WTC11 (cell line): ENCODE measurements around the gene GAA. TPM values are rescaled to one million over a fixed set of nuclear protein-coding genes. Genes with fewer than 3 reads are reported as not detected.

Source experiments
- ATAC-seq: fragments of 200-7000 bp; cut with Tn5 transposase; 2 replicates; pipeline ENCODE4 v1.10.0; 2021; ENCODE audit warnings: mild to moderate bottlenecking, moderate library complexity
- Bru-seq: library from RNA; stranded (reverse); fragments of 400-500 nt; gene quantifications from one replicate; lab custom pipeline; 2021; lab: Mats Ljungman, UMichigan
- CTCF ChIA-PET: fragments of 300-600 bp; sonication (Branson Sonifier 250); formaldehyde crosslinking; loops from one replicate; lab custom pipeline; 2021; ENCODE audit warnings: antibody characterized with exemption; lab: Charles Lee
- POLR2A ChIA-PET: fragments of 350-600 bp; sonication (Branson Sonifier 250); formaldehyde crosslinking; loops from one replicate; lab custom pipeline; 2021; ENCODE audit warnings: antibody characterized with exemption; lab: Charles Lee
- DNase-seq: peaks from one replicate; pipeline ENCODE4 v3.0.0; 2021; ENCODE audit warnings: low spot score
- H3K27ac Mint-ChIP-seq: 2 replicates; pipeline ENCODE4 v1.8.0; 2021; ENCODE audit warnings: mixed read lengths
- H3K27me3 Mint-ChIP-seq: 2 replicates; pipeline ENCODE4 v1.8.0; 2021; ENCODE audit warnings: low read depth, mild to moderate bottlenecking, moderate library complexity, mixed read lengths
- H3K36me3 Mint-ChIP-seq: 2 replicates; pipeline ENCODE4 v1.8.0; 2021; ENCODE audit warnings: mixed read lengths
- H3K4me1 Mint-ChIP-seq: 2 replicates; pipeline ENCODE4 v1.8.0; 2022; ENCODE audit warnings: mixed read lengths
- H3K4me3 Mint-ChIP-seq: 2 replicates; pipeline ENCODE4 v1.8.0; 2021; ENCODE audit warnings: mild to moderate bottlenecking, moderate library complexity, mixed read lengths
- H3K9me3 Mint-ChIP-seq: 2 replicates; pipeline ENCODE4 v1.8.0; 2021; ENCODE audit warnings: mixed read lengths
- AR ChIP-seq: fragments of 250-450 bp; sonication (Bioruptor Pico); IDR thresholded peaks from 2 replicates; pipeline ENCODE4 v1.9.0; 2021; ENCODE audit warnings: mild to moderate bottlenecking
- ARID4B ChIP-seq: sonication (generic); formaldehyde crosslinking; IDR thresholded peaks from 2 replicates; pipeline ENCODE4 v1.8.0; 2023; ENCODE audit warnings: missing genetic modification reagents, mild to moderate bottlenecking, borderline replicate concordance
- CBFB ChIP-seq: sonication (generic); formaldehyde crosslinking; IDR thresholded peaks from 2 replicates; pipeline ENCODE4 v1.8.1; 2022; ENCODE audit warnings: mild to moderate bottlenecking, low read depth, missing genetic modification reagents
- CREB1 ChIP-seq: sonication (generic); formaldehyde crosslinking; IDR thresholded peaks from 2 replicates; pipeline ENCODE4 v1.8.0; 2023; ENCODE audit warnings: mild to moderate bottlenecking, missing genetic modification reagents
- CREM ChIP-seq: sonication (generic); formaldehyde crosslinking; IDR thresholded peaks from 2 replicates; pipeline ENCODE4 v1.8.1; 2022; ENCODE audit warnings: mild to moderate bottlenecking, missing genetic modification reagents, moderate library complexity
- ESRRA ChIP-seq: sonication (generic); formaldehyde crosslinking; IDR thresholded peaks from 2 replicates; pipeline ENCODE4 v1.8.1; 2022; ENCODE audit warnings: mild to moderate bottlenecking, missing genetic modification reagents, borderline replicate concordance
- ETV6 ChIP-seq: sonication (generic); formaldehyde crosslinking; IDR thresholded peaks from 2 replicates; pipeline ENCODE4 v1.8.1; 2022; ENCODE audit warnings: mild to moderate bottlenecking, missing genetic modification reagents
- FOXP1 ChIP-seq: sonication (generic); formaldehyde crosslinking; IDR thresholded peaks from 2 replicates; pipeline ENCODE4 v1.8.0; 2022; ENCODE audit warnings: missing genetic modification reagents, mild to moderate bottlenecking, moderate library complexity, borderline replicate concordance
- GABPB1 ChIP-seq: sonication (generic); formaldehyde crosslinking; IDR thresholded peaks from 2 replicates; pipeline ENCODE4 v1.8.1; 2023; ENCODE audit warnings: mild to moderate bottlenecking, missing genetic modification reagents
- HMGA2 ChIP-seq: fragments of 250-450 bp; sonication (Bioruptor Pico); IDR thresholded peaks from 2 replicates; pipeline ENCODE4 v1.4.0; 2021; ENCODE audit warnings: mild to moderate bottlenecking, moderate library complexity
- HMGXB4 ChIP-seq: sonication (generic); formaldehyde crosslinking; IDR thresholded peaks from 2 replicates; pipeline ENCODE4 v1.8.1; 2023; ENCODE audit warnings: mild to moderate bottlenecking, moderate library complexity, missing genetic modification reagents
- IRF1 ChIP-seq: sonication (generic); formaldehyde crosslinking; IDR thresholded peaks from 2 replicates; pipeline ENCODE4 v1.8.0; 2023; ENCODE audit warnings: missing genetic modification reagents
- IRF2 ChIP-seq: sonication (generic); formaldehyde crosslinking; IDR thresholded peaks from 2 replicates; pipeline ENCODE4 v1.8.0; 2022; ENCODE audit warnings: low read depth, missing genetic modification reagents, borderline replicate concordance
- MXD4 ChIP-seq: fragments of 250-450 bp; sonication (Bioruptor Pico); IDR thresholded peaks from 2 replicates; pipeline ENCODE4 v1.8.0; 2021; ENCODE audit warnings: mild to moderate bottlenecking, moderate library complexity, borderline replicate concordance
- MYBL2 ChIP-seq: sonication (generic); formaldehyde crosslinking; IDR thresholded peaks from 2 replicates; pipeline ENCODE4 v1.8.1; 2023; ENCODE audit warnings: mild to moderate bottlenecking, moderate library complexity, missing genetic modification reagents
- NFE2L1 ChIP-seq: sonication (generic); formaldehyde crosslinking; IDR thresholded peaks from 2 replicates; pipeline ENCODE4 v1.8.1; 2023; ENCODE audit warnings: missing genetic modification reagents
- NR1H2 ChIP-seq: sonication (generic); formaldehyde crosslinking; IDR thresholded peaks from 2 replicates; pipeline ENCODE4 v1.9.0; 2021; ENCODE audit warnings: mild to moderate bottlenecking, moderate library complexity, missing genetic modification reagents
- NR2C2 ChIP-seq: sonication (generic); formaldehyde crosslinking; IDR thresholded peaks from 2 replicates; pipeline ENCODE4 v1.8.0; 2022; ENCODE audit warnings: mild to moderate bottlenecking, missing genetic modification reagents
- OVOL2 ChIP-seq: fragments of 250-450 bp; sonication (Bioruptor Pico); IDR thresholded peaks from 2 replicates; pipeline ENCODE4 v1.9.0; 2021; ENCODE audit warnings: mild to moderate bottlenecking, borderline replicate concordance
- RORB ChIP-seq: fragments of 250-450 bp; sonication (Bioruptor Pico); IDR thresholded peaks from 2 replicates; pipeline ENCODE4 v1.9.0; 2021; ENCODE audit warnings: mild to moderate bottlenecking
- SP1 ChIP-seq: sonication (generic); formaldehyde crosslinking; conservative IDR thresholded peaks from 2 replicates; pipeline ENCODE4 v1.8.1; 2022; ENCODE audit warnings: missing genetic modification reagents
- ZNF138 ChIP-seq: sonication (generic); formaldehyde crosslinking; conservative IDR thresholded peaks from 2 replicates; pipeline ENCODE4 v1.8.1; 2022; ENCODE audit warnings: mild to moderate bottlenecking, moderate library complexity, missing genetic modification reagents
- ZNF263 ChIP-seq: sonication (generic); formaldehyde crosslinking; IDR thresholded peaks from 2 replicates; pipeline ENCODE4 v1.8.1; 2022; ENCODE audit warnings: low read depth, mild to moderate bottlenecking, moderate library complexity, missing genetic modification reagents
- ZNF396 ChIP-seq: fragments of 250-450 bp; sonication (Bioruptor Pico); IDR thresholded peaks from 2 replicates; pipeline ENCODE4 v1.8.0; 2021; ENCODE audit warnings: mild to moderate bottlenecking, moderate library complexity, borderline replicate concordance
- long read RNA-seq, 3 experiments: library from RNA in 1 of 3; library from capped mRNA in 1 of 3; library from polyadenylated mRNA in 1 of 3; unstranded in 2 of 3; stranded (forward) in 1 of 3; transcript quantifications; one replicate each; pipeline ENCODE4 v2.0.0, GENCODE V29; 2021
- total RNA-seq: library from RNA; stranded (reverse); gene quantifications from 3 replicates; pipeline ENCODE4 v1.2.3, GENCODE V29; 2021

Gene GAA
- total RNA-seq, result 91.6 to 97.7 TPM (median 93.9 TPM) in 3 replicates
- Bru-seq, nascent RNA, result percentile 59 among the genes with signal in this experiment
- long read RNA-seq, experiment 1, transcript GAA-202 (21 exons, 3,549 nt), result major isoform, 112 of 284 reads
- long read RNA-seq, experiment 1, transcript GAA-201 (20 exons, 3,626 nt), result minor isoform, 22 of 284 reads
- long read RNA-seq, experiment 1, partial matches to known transcripts, result 58 of 284 reads
- long read RNA-seq, experiment 1, other reads (novel, unspliced or antisense), result 90 of 284 reads
- long read RNA-seq, experiment 2, transcript GAA-202 (21 exons, 3,549 nt), result major isoform, 20 of 101 reads
- long read RNA-seq, experiment 2, partial matches to known transcripts, result 44 of 101 reads
- long read RNA-seq, experiment 2, other reads (novel, unspliced or antisense), result 29 of 101 reads
- long read RNA-seq, experiment 3, partial matches to known transcripts, result 1 of 7 reads
- long read RNA-seq, experiment 3, other reads (novel, unspliced or antisense), result 3 of 7 reads

GRCh38 chr17:80101011-80101945 lies at the start of gene GAA:
GAA (plus strand) TSS chr17:80101581; CDS start chr17:80104587, 3,006 bp downstream.
- ATAC-seq (peak; percentile 76), DNase-seq (peak; percentile 82)
- Mint-ChIP-seq H3K4me3 (peak within 1 kb of the TSS; percentile 92), H3K4me1 (peaks cover 17% of the 10 kb centered on the region), H3K36me3 (no peaks in the 10 kb centered on the region), H3K27me3 (peaks cover 12% of the 10 kb centered on the region), H3K27ac (peak within 1 kb of the TSS; percentile 68; the same call in 1 of the 2 replicates), H3K9me3 (no peaks in the 10 kb centered on the region)
- ChIA-PET POLR2A (interaction anchor here (0.7 to 1.8 kb wide), 5 partner anchors 23 to 260 kb away, joined by 3 to 16 read pairs (median 3); no protein-coding TSS in a partner anchor), CTCF (interaction anchor here (0.6 to 2.7 kb wide), 69 partner anchors 9 to 829 kb away, joined by 3 to 107 read pairs (median 5); partner anchors contain the start of genes CBX8, SGSH and SLC26A11)
- TF ChIP-seq HMGXB4 (CRISPR knock-in tag), result peak; percentile 86
- TF ChIP-seq NFE2L1 (CRISPR knock-in tag), result no peak
- TF ChIP-seq ZNF263 (CRISPR knock-in tag), result no peak
- no peak for TF ChIP-seq IRF2
- TF ChIP-seq GABPB1 (CRISPR knock-in tag), result no peak; the same call in 1 of the 2 replicates
- TF ChIP-seq ETV6, result peak; percentile 68; the same call in 1 of the 2 replicates
- TF ChIP-seq CREM (CRISPR knock-in tag), result peak; percentile 81; the same call in 1 of the 2 replicates
- TF ChIP-seq OVOL2, result no peak
- TF ChIP-seq CBFB (CRISPR knock-in tag), result peak; percentile 98
- no peak for TF ChIP-seq NR1H2
- TF ChIP-seq NR2C2, result no peak
- no peak for TF ChIP-seq IRF1 (CRISPR knock-in tag)
- no peak for TF ChIP-seq RORB (CRISPR knock-in tag)
- peak; percentile 62; the same call in 1 of the 2 replicates for TF ChIP-seq MYBL2 (CRISPR knock-in tag)
- TF ChIP-seq ESRRA (CRISPR knock-in tag), result peak; percentile 8; the same call in 1 of the 2 replicates
- no peak for TF ChIP-seq AR (CRISPR knock-in tag)
- no peak; the same call in 1 of the 2 replicates for TF ChIP-seq ZNF138 (CRISPR knock-in tag)
- TF ChIP-seq SP1 (CRISPR knock-in tag), result peak; percentile 92
- peak; percentile 35; the same call in 1 of the 2 replicates for TF ChIP-seq ARID4B (CRISPR knock-in tag)
- no peak for TF ChIP-seq HMGA2 (CRISPR knock-in tag)
- TF ChIP-seq FOXP1, result peak; percentile 89
- no peak for TF ChIP-seq ZNF396 (CRISPR knock-in tag)
- no peak for TF ChIP-seq MXD4 (CRISPR knock-in tag)
- no peak for TF ChIP-seq CREB1 (CRISPR knock-in tag)
